Renal cortex interstitium (tissue), 15 donors: ENCODE data around the gene FAM219A. TPM values are rescaled to one million over a fixed set of nuclear protein-coding genes. Genes with fewer than 3 reads are reported as not detected.

Experiments used
- DNase-seq, 11 donors: peaks; one replicate each; pipeline ENCODE4 v3.0.0-alpha.2; 2013; ENCODE audit warnings: low read depth in 9 of 11, low spot score in 4 of 11; ENCODE audit errors: extremely low read depth in 1 of 11
- long read RNA-seq, 16 experiments: transcript quantifications; one replicate each; lab custom pipeline, GENCODE V29; 2026
- polyA plus RNA-seq, 3 donors: library from polyadenylated mRNA; unstranded; fragments of 120-200 nt; gene quantifications; one replicate each; pipeline ENCODE4 v1.2.1, GENCODE V29; 2013; ENCODE audit not compliant: insufficient read length in 3 of 3

Gene FAM219A, protein sequence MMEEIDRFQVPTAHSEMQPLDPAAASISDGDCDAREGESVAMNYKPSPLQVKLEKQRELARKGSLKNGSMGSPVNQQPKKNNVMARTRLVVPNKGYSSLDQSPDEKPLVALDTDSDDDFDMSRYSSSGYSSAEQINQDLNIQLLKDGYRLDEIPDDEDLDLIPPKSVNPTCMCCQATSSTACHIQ
- polyA plus RNA-seq, result 10 to 100 TPM; 12.0 to 16.0 (median 13.1) TPM
- long read RNA-seq, donor 1, partial matches to known transcripts, result 0 of 3 reads
- long read RNA-seq, donor 1, other reads (novel, unspliced or antisense), result 0 of 3 reads
- long read RNA-seq, donor 2, partial matches to known transcripts, result 0 of 2 reads
- long read RNA-seq, donor 2, other reads (novel, unspliced or antisense), result 0 of 2 reads
- long read RNA-seq, donor 3, partial matches to known transcripts, result 0 of 7 reads
- long read RNA-seq, donor 3, other reads (novel, unspliced or antisense), result 0 of 7 reads
- long read RNA-seq, donor 4, result 0 reads
- long read RNA-seq, donor 5, result 0 reads
- long read RNA-seq, donor 6, partial matches to known transcripts, result 0 of 7 reads
- long read RNA-seq, donor 6, other reads (novel, unspliced or antisense), result 0 of 7 reads
- long read RNA-seq, donor 7, partial matches to known transcripts, result 0 of 2 reads
- long read RNA-seq, donor 7, other reads (novel, unspliced or antisense), result 0 of 2 reads
- long read RNA-seq, donor 8, partial matches to known transcripts, result 0 of 4 reads
- long read RNA-seq, donor 8, other reads (novel, unspliced or antisense), result 0 of 4 reads
- long read RNA-seq, donor 9, partial matches to known transcripts, result 0 of 5 reads
- long read RNA-seq, donor 9, other reads (novel, unspliced or antisense), result 0 of 5 reads
- long read RNA-seq, donor 10, partial matches to known transcripts, result 0 of 3 reads
- long read RNA-seq, donor 10, other reads (novel, unspliced or antisense), result 0 of 3 reads
- long read RNA-seq, donor 11, partial matches to known transcripts, result 0 of 4 reads
- long read RNA-seq, donor 11, other reads (novel, unspliced or antisense), result 0 of 4 reads
- long read RNA-seq, donor 12, partial matches to known transcripts, result 0 of 1 reads
- long read RNA-seq, donor 12, other reads (novel, unspliced or antisense), result 0 of 1 reads
- long read RNA-seq, donor 13, result 0 reads
- long read RNA-seq, donor 14, partial matches to known transcripts, result 0 of 1 reads
- long read RNA-seq, donor 14, other reads (novel, unspliced or antisense), result 0 of 1 reads
- long read RNA-seq, donor 15, result 0 reads
- long read RNA-seq, donor 16, transcript FAM219A-201 (6 exons, 3,588 nt), result major isoform, 5 of 7 reads
- long read RNA-seq, donor 16, partial matches to known transcripts, result 0 of 7 reads
- long read RNA-seq, donor 16, other reads (novel, unspliced or antisense), result 0 of 7 reads

DNA sequence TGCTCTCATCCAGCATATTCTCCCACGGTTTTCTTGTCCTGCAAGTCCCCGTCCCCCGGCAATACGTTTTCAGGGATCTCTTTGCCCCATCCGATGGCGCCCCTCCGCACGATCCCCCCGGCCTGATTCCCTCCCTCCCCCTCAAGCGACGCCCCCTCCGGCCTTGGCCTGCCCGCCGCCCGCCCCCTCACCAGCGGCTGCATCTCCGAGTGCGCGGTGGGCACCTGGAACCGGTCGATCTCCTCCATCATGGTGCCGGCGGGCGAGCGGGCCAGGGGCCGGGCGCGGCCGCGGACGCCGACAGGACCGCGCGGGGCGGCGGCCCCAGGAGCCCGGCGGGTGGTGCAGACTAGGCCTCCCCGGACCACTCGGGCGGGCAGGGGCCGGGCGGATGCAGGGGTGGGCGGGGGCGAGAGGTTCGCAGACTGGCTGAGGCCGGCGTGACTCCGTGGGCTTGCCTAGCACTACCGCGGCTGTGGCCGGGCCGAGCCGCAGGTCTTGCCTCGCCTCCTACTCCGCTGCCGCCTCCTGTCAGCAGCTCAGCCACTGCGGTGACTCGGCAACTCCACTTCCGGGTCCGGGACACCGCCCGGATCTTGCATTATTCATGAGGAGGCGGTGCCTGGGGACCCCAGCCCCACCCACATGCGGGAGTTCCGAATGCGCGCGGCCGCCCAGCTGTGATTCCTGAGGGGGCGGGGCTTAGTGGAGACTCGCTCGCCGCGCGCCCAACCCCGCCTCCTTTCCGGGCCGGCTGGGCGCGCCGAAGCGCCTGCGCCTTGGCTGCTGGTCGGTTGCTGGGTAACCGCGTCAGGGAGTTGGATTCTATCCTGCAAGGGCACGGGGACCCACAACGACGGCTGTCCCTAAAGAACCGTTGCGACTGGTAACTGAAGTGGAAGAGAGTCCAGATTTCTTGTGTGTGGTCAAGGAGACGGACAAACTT is at the start of gene FAM219A, which contains the start of gene DNAI1:
Gene FAM219A, minus strand, starts transcription at position 558 of the 946 bp plus-strand sequence. Its CDS starts 307 bp downstream, at position 251.
Gene DNAI1, plus strand, starts transcription at position 793 of the 946 bp plus-strand sequence. CDS start 201 bp downstream, outside the sequence.
- peak; percentile 90 to 98 (median 97) for DNase-seq

DNA sequence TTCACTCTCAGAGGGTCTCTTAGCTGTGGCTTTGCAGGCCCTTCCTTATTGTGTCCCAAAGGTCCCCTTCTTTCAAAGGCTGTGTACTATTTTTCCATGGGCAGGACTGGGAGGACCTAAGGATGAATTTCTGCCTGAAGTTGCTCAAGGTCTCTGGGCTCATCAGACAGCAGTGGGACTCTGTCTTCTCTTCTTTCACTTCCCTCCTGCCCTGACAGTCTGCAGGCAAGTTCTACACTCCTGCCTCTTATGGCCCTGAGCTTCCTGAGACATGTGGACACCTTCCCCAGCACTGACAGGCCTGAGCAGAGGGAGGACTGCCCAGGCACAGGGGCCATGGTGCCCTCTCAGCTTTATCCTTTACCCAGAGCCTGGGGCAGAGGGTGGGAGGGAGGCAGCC is 49.6 kb upstream of the FAM219A start:
- DNase-seq, result no peak

DNA sequence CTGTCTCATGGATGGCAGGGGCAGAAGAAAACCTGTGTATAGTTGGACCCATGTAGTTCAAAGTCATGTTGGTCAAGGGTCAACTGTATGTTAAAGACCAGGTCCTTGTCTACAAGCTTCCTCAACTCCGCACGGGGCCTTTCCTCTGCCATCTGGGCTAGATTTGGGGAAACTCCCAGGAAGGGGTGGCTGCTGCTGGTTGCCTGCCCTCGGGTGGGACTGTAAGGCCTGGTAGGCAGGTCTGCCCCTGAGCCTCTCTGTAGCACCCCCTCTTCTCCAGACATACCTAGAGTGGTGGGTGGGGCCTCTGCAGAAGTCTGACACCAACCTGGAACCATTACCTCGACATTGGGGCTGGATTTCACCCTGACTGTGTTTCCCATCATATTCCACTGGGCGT is 49.2 kb upstream of the FAM219A start:
- no peak for DNase-seq

DNA sequence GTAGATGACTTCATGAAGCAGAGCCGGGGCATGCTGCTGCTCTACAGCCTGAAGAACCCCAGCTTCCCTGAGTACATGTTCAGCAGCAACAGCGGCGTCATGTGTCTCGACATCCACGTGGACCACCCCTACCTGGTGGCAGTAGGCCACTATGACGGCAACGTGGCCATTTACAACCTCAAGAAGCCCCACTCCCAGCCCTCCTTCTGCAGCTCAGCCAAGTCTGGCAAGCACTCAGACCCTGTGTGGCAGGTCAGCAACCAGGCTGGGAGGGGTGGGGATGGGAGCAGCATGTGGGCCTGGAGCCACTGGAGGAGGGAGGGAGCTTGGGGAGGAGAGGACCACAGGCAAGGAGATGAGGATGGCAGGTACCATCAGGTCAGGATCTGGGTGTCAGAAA is 48.3 kb upstream of the FAM219A start:
- no peak for DNase-seq

DNA sequence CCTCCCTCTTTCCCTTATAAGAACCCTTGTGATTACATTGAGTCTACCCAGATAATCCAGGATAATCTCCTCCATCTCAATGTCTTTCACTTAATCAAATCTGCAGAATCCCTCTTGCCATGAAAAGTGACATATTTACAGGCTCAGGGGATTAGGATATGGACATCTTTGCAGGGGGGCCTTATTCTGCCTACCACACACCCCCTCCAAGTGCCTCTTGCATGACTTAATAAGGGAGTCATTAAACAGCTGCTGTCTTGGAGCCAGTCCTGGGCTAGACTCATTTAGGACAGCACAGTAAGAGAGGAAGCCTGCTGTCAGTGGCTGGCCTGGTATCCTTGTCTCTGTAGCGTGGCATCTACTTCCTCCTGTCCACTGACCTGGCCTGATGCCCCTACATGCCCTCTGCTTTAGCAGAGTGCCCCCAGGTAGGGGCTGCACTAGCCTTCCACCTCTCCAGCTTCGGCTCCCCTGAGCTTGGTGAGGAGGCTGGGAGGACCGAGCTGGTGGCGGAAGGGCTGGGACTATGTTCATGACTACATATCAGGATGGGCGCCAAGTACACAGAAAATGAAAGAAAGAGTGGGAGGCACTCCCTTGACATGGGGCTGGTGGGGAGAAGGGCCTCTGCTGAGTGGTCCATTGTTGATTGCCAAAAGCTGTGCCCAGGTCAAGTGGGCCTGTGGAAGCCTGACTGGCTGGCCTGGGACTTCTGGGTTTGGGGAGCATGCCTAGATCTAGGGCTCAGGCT is 47.2 kb upstream of the FAM219A start:
- DNase-seq, result no peak

DNA sequence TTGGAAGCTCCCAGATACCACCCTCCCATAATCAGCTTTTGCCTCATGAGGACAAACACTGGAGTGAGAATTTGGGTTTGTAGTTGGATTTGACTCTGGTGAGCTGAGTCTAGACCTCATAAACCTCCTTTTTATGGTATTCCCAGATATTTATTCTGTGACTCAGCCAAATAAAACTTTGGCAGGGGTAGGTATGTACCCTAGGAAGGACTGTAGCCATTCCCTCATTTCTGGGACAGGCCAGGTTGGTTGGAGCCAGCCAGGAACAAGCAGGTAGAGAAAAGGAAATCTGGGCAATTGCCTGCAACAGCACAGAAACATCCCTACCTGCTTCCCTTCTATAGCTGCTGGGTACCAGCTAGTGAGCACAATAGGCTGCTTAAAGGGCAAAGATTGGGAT is 45.0 kb upstream of the FAM219A start:
- DNase-seq, result no peak

DNA sequence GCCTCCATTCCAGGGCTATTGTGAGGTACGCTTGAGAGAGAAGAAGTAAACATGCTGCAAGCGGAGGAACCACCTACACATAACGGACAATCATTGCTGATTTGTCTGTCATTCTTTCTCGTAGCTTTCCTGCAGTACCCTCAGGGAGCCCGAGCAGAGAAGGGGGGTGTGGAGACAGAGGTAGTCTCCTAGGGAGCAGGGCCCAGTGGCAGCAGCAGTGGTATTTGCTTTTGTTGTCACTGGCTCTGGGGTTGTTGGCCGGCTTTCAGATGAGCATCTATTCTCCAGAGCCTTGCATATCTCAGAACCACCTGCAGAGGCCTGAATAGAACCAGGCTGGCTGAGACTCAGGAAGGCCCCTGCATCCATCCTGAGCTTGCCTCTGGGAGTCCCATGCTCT is 44.5 kb upstream of the FAM219A start:
- no peak for DNase-seq

DNA sequence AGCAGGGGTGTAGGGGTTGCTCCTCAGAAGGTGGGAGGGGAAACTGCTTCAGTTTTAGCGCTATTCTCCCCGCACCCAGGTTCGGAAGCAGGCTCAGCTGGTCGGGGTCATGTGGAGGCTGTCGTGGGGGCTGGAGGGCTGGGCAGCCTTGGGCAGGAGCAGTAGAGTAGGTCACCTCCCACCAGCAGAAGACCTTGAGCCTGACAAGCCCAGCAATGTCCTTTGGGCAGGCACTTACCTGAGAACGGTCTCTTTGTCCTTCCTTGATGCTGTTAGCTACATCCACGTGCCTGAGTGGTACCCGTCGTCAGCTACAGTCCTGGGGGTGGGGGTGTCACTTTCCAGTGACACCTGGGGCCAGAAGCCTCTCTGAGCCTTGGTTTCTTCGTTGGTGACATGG is 44.1 kb upstream of the FAM219A start:
- no peak for DNase-seq

DNA sequence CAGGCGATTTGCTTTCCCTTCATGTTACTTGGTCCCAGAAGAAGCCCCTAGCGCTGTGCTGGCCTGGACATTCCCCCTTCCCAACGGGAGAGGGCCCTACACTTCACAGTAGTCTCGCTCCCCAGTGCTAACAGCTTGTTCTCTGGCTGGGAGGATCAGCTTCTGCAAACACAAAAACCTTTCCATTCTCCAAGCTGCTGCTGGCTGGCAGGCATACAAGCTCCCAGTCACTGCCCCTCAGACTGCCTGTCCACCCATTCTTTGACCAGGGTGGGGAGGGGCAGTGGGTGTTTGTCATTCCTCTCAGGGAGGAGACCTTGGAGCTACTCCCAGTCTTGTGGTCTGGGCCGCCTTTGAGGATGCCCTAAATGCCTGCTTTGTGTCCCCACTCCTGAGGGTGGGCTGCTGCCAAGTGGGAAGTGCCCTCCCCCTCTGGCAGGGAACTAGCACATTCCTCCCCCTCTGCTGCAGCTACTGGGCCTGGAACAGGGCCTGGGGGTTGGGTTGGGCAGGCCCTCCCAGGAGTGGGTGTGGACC is 43.6 kb upstream of the FAM219A start:
- peak in 1 of 11 donors; percentile 25 for DNase-seq

DNA sequence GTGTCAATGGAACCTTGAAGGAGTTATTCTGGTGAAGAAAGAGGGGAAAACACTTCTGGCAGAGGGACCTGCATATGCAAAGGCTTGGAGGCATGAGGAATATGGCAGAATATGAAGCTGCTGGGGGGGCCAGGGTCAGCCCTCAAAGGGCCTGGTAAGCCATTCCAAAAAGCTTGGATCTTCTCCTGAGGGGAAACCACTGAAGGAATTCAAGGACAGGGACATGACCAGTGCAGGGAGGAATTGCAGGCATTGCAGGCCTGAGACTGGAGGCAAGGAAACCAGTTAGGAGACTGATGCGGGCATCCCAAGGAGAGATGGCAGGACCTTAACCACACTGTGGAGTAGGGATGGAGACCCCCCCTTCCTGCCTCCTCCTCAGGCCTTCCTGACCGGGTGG is 43.0 kb upstream of the FAM219A start:
- no peak for DNase-seq

DNA sequence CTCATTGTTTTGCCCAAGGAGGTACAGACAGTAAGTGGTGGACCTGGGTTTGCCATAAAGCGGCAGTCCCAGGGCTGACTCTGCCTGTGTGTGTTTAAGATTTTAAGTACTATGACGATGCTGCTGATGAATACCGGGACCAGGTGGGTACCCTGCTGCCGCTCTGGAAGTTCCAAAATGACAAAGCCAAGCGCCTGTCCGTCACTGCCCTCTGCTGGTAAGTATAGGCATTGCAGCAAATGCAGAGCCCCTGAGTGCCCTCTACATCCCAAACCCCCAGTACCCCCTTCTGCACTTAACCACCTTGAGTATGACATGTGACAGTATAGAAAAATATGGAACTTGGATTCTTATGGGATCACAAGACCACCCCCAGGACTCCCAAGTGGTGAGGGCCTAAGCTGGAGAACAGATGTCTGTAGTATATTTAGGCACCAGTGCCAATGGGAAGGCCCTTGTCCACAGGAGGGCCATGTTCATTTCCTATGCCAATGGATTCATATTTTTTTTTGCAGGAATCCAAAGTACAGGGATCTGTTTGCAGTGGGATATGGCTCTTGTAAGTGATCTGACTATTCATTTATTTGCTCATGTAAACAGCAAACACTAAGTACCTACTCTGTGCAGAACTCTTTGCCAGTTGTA is 42.4 kb upstream of the FAM219A start:
- DNase-seq, result peak in 2 of 11 donors; percentile 23 to 43

DNA sequence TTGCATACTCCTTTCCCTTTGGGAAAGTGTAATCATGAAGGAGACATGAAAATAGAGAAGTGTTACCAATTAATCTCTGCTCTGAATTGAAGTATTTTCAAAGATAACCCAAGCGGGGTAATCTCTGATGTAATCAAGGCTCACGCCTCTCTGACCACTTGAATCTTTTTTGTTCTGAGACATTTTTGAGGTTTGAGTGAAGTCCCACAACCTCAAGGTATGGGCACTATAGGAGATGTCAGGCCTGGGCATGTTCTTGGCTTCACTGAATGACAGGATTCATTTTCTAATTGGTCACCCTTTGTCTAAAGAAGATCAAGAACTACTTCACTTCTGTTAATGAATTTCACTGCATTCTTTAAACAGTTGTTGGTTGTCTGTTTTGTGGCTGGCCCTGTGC is 40.7 kb upstream of the FAM219A start:
- no peak for DNase-seq

DNA sequence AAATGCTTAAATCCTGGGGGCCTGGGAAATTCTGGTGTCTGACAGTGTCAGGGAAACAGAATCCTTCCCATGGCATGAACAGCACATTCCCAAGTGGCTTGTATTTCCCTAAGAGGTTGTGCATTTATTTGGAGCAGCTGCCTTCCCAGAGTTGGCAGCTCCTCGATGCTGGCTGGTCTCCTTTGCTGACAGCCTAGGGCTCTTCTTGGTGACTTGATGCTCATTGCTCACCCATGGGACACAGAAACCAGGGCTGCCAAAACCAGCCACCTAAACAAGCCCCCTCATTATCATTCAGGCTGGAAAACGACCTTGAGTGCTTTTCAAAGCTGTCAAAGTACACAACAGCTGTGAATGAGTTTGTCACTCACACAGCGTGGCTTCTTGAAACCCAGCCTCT is 40.2 kb upstream of the FAM219A start:
- DNase-seq, result no peak

DNA sequence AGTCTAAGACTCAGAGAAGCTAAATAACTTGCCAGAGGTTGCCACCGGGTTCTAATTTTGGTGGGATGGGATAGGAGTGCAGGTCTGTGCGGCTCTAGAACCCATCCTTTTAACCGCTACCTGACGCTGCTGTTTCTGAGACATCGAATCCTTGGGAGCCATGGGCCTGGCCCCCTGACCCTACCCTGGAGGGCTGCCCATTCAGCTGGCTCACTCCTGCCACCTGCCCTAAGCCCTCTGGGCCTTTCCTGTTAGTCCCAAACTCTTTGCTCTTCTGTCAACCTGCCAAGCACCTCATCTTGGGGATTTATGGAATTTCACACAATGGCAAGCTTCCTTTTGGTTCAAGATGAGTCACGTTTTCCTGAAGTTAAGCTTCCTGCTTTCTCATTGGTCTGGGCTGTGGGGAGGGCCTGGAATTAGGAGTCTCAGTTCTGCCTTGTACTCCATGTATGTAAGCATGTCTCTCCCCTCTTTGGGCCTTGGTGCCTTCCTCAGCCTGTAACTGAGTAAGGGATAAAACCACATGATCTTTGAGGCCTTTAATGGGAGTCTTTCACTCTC is 37.9 kb upstream of the FAM219A start:
- DNase-seq, result no peak

DNA sequence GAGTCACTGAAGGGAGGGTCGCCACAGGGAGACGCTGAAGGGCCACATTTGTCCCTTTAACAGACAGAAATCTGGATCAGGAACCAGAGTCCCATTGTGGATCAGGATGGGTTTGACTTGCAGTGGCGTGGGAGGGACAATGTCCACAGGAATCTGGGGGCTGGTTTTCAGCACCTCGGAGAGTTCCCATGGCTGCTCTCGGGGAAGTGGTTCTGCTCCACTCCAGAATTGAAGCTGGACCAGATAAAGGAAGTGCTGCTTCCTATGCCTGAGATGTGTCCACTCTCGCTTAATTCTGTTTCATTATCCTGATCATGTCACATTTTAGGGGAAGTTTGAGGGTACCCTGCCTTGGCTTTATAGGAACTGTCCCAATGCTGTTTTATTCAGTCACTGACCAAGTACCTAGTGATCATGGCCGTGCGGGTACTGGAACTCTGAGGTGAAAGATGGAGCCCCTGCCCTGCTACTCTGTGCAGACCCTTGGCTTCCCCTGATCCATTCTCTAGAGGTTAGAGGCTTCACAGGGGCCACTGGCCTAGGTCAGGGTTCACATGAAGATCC is 35.7 kb upstream of the FAM219A start:
- DNase-seq, result peak in 9 of 11 donors; percentile 39 to 68 (median 60)

DNA sequence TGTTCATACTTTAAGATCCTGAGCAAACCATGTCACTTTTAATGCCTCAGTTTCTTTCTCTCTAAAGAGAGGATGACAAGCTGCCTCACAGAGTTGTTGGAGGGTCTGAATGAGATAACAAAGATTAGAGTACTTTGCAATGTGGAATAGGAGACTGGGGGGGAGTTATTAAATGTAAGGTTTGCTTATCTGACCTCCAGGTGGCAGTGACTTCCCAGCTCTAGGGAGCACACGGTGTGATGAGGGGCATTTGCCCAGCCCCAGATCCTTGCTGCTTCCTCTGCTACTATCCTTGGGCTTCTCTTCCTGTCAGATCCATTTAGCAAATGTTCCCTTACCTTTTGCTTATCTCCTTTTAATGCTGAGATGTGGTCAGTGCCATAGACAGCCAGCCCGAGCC is 33.7 kb upstream of the FAM219A start:
- no peak for DNase-seq
